ENCODE measurements around the gene BMP2K. TPM values are rescaled to one million over a fixed set of nuclear protein-coding genes. Genes with fewer than 3 reads are reported as not detected.

BMP2K gene
- total and polyA plus RNA-seq, 2 of the 8 experiments (the other 6 are each of a cell fraction or from before 2014, with no cell fraction given): 15.6 to 24.1 TPM

DNA sequence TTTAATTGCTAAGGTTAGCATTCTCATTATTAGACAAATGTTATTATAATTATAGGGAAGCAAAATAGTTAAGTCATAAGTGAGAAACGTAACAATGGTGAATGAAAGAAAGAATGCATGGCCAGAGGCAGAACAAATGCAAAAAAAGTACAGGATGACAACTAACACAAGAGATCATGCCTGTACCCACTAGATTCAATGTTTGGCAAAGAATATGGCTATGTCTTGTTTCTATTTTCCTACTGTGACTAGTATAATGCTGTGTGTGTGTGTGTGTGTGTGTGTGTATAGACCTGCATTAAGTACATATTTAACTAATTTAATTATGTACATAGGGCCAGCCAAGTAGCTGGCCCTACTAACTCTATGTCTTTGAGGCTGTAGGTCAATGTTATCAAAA lies 12.9 kb upstream of the BMP2K start (continued):
- no peak for TF ChIP-seq GTF2F1 (IDR thresholded peaks at IDR 0.05; ENCODE audit: borderline replicate concordance, low read depth, low read length)
- TF ChIP-seq RAD21 (IDR thresholded peaks at IDR 0.05 in 1 of 2, conservative IDR thresholded peaks at IDR 0.05 in 1 of 2; ENCODE audit: low read depth in 2 of 2, low read length in 2 of 2): no peak
- TF ChIP-seq HDAC2 (IDR thresholded peaks at IDR 0.05; ENCODE audit: borderline replicate concordance in 1 of 2, low read depth in 2 of 2, low read length in 2 of 2): no peak
